Heart left ventricle (tissue), 16 donors: ENCODE results near the gene YPEL3. TPM values are rescaled to one million over a fixed set of nuclear protein-coding genes. Genes with fewer than 3 reads are reported as not detected.
A peak's percentile ranks its signal among the peaks of the same experiment; 100 is the strongest.

Source experiments
- ATAC-seq, 4 donors: fragments of 200-7000 bp; cut with Tn5 transposase; one replicate each; pipeline ENCODE4 v1.9.1; 2020 to 2022; ENCODE audit warnings: moderate library complexity in 4 of 4, mild to moderate bottlenecking in 3 of 4, moderate number of reproducible peaks in 1 of 4
- DNase-seq, 5 donors: peaks; one replicate each; pipeline ENCODE4 v3.0.0-alpha.2; 2020
- H3K27ac ChIP-seq, 12 donors: fragments of 200-600 bp; sonication (generic) in 4 of 12; one replicate each; pipeline versions ENCODE4 v1.5.0 to v1.8.0; 2016 to 2022; ENCODE audit warnings: mild to moderate bottlenecking in 2 of 12
- H3K27me3 ChIP-seq, 9 donors: fragments of 200-600 bp; sonication (generic) in 2 of 9; one replicate each; pipeline versions ENCODE4 v1.5.1 to v1.8.0; 2016 to 2022; ENCODE audit warnings: mild to moderate bottlenecking in 3 of 9
- H3K36me3 ChIP-seq, 9 donors: fragments of 200-600 bp; sonication (generic) in 2 of 9; one replicate each; pipeline versions ENCODE4 v1.5.0 to v1.8.0; 2018 to 2022; ENCODE audit warnings: mild to moderate bottlenecking in 2 of 9
- H3K4me1 ChIP-seq, 12 donors: fragments of 200-600 bp; sonication (generic) in 4 of 12; one replicate each; pipeline versions ENCODE4 v1.5.0 to v1.8.0; 2016 to 2022; ENCODE audit warnings: mild to moderate bottlenecking in 3 of 12
- H3K4me3 ChIP-seq, 12 donors: fragments of 200-600 bp; sonication (generic) in 4 of 12; one replicate each; pipeline versions ENCODE4 v1.5.0 to v1.8.0; 2017 to 2022; ENCODE audit warnings: mild to moderate bottlenecking in 9 of 12, moderate library complexity in 4 of 12
- H3K9me3 ChIP-seq, 12 donors: fragments of 200-600 bp; sonication (generic) in 4 of 12; one replicate each; pipeline versions ENCODE4 v1.5.0 to v1.8.0; 2016 to 2022; ENCODE audit warnings: mild to moderate bottlenecking in 1 of 12
- POLR2A ChIP-seq, 2 donors: fragments of 450-650 bp; IDR thresholded peaks; one replicate each; pipeline ENCODE4 v1.6.1; 2017; ENCODE audit warnings: antibody characterized with exemption in 2 of 2, mild to moderate bottlenecking in 2 of 2, moderate library complexity in 2 of 2
- WGBS, 4 donors: extraction: QIAGEN DNeasy Blood & Tissue Kit in 2 of 4; methylation state at CpG; one replicate each; pipeline versions ENCODE4 v1.1.5 to v1.1.7; 2013 to 2018; 5-methylcytosine and 5-hydroxymethylcytosine counted together
- intact Hi-C, 10 donors: fragments of 100-400 bp; cut with DNase I; formaldehyde crosslinking; loops; one replicate each; pipeline versions ENCODE4 v1.11.1 to v1.14.2; 2022
- polyA plus RNA-seq, 2 donors: library from polyadenylated mRNA; stranded (reverse); fragments of 200-250 nt; gene quantifications; one replicate each; pipeline ENCODE4 v1.2.3, GENCODE V29; 2013
- total RNA-seq, 9 donors: library from RNA; depleted of rRNA in 2 of 9; stranded (reverse); fragments of >200 nt in 2 of 9; fragmentation: NEBNext Ultra II Directional in 3 of 9; extraction: Animal tissue kit (Norgen Biotek cat#: 25700) in 3 of 9; gene quantifications; one replicate each; pipeline versions ENCODE4 v1.1.0 to v1.2.4, GENCODE V29; 2016 to 2023
- TF ChIP-seq, protein P1 (sequence below), 12 donors: fragments of 200-600 bp; sonication (generic) in 4 of 12; IDR thresholded peaks; one replicate each; pipeline versions ENCODE4 v1.5.0 to v1.8.0; 2018 to 2022; ENCODE audit warnings: antibody characterized with exemption in 12 of 12, mild to moderate bottlenecking in 5 of 12
- donor health status: ischemic (EF 13 %, LVEDD 7.1; RV severe dilation, severe dysfunction).
- donor health status: healthy with polysubstance abuse.
- donor health status: DM: no; HTN: yes; CAD: no.
- donor health status: DM: no; HTN: no; CAD: no.
- donor health status: ischemic (EF 25% LVEDD 6.9; RV normal size, moderate dysfunction).
- donor health status: ischemic (EF 25% LVEDD 5.7; RV mildly dilated, moderate dysfunction).
- donor health status: healthy.
- donor health status: DM: yes; HTN: yes; CAD: no.
- donor health status: ischemic (EF 35%, LVEDD 5.7; RV mildly dilated, moderate dysfunction).
- donor health status: nonischemic (EF 11% LVEDD 7.7; RV severe dilation, severe dysfunction).
- donor health status: DM: yes; HTN: yes; CAD: no.
- donor health status: PGD.
- donor health status: ischemic (EF 29% LVEDD 5.4; RV normal size, mild dysfunction).
- donor health status: nonischemic (EF 23%, LVEDD 6.1; RV moderate dilation, normal function).

Gene YPEL3
- total and polyA plus RNA-seq, 11 donors: 34.8 to 248 (median 50.3) TPM

DNA sequence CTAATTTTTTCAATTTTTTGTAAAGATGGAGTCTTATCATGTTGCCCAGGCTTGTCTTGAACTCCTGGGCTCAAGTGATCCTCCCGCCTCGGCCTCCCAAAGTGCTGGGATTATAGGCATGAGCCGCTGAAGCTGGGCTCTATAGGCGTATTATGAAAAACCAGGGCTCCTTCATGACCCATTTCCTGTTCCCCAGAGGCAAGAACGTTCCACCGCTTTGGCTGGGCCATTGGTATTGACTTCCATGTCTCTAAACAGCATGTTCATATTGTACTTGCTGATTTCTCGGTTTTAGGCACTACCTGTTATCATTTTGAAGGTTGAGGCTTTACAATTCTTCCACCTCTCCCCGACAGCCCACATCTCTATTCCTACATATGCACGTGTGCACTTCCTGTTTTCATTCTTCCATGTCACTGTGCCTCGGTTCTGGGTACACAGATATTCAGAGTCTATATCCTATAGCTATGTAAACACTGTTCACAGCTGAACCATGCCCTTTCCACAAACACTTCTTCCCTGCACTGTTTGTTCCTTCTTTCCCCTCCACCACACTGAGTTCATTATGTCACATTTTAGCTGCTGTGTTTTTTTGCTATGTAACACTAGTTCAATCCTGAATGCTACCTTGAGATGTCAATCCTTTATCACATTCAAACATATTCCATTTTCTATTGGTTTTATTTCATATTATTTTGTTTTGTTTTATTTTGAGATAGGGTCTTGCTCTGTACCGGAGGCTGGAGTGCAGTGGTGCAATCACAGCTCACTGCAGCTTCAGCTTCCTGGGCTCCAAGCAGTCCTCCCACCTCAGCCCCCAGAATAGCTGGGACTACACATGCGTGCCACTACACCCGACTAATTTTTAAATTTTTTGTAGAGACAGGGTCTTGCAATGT, 43.8 kb upstream of the YPEL3 start:
- 74 to 80% (median 77%) methylated on average over 13 of the region's 13 CpGs for WGBS, 4 donors
- ATAC-seq: no peak
- no peak for DNase-seq
- Histone ChIP-seq H3K27me3 (no peaks in the 10 kb centered on the region), H3K9me3 (no peaks in the 10 kb centered on the region), H3K27ac (peak overlapping the region in 1 of 12 donors; percentile 19), H3K36me3 (no peaks in the 10 kb centered on the region), H3K4me1 (peaks cover 0 to 26% (median 0%) of the 10 kb centered on the region in 12 donors), H3K4me3 (no peak overlapping the region)
- intact Hi-C loops: no loop called here
- no peak for TF ChIP-seq POLR2A (IDR thresholded peaks at IDR 0.05)
- TF ChIP-seq, protein P1, sequence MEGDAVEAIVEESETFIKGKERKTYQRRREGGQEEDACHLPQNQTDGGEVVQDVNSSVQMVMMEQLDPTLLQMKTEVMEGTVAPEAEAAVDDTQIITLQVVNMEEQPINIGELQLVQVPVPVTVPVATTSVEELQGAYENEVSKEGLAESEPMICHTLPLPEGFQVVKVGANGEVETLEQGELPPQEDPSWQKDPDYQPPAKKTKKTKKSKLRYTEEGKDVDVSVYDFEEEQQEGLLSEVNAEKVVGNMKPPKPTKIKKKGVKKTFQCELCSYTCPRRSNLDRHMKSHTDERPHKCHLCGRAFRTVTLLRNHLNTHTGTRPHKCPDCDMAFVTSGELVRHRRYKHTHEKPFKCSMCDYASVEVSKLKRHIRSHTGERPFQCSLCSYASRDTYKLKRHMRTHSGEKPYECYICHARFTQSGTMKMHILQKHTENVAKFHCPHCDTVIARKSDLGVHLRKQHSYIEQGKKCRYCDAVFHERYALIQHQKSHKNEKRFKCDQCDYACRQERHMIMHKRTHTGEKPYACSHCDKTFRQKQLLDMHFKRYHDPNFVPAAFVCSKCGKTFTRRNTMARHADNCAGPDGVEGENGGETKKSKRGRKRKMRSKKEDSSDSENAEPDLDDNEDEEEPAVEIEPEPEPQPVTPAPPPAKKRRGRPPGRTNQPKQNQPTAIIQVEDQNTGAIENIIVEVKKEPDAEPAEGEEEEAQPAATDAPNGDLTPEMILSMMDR (IDR thresholded peaks at IDR 0.05): no peak

DNA sequence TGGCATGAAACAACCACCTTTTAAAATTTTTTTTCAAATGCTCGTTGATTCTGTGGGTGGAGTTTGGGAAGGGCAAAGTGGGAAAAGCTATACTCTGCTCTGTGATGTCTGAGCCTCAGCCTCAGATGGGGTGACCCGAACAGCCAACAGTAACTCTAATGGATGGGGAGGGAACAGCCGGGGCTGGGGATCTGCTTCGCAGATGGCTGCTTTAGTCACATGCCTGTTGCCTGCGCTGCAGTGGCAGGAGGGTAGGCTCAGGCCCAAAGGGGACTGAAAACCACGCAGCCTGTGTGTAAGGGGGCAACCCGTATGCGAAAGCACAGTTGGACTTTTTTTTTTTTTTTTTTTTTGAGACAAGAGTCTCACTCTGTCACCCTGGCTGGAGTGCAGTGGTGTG, 41.9 kb upstream of the YPEL3 start:
- 77 to 86% (median 81%) methylated on average over 8 of the region's 8 CpGs for WGBS, 4 donors
- intact Hi-C loops: no loop called here
- peak overlapping the region in 1 of 12 donors; percentile 78 for H3K27ac ChIP-seq

DNA sequence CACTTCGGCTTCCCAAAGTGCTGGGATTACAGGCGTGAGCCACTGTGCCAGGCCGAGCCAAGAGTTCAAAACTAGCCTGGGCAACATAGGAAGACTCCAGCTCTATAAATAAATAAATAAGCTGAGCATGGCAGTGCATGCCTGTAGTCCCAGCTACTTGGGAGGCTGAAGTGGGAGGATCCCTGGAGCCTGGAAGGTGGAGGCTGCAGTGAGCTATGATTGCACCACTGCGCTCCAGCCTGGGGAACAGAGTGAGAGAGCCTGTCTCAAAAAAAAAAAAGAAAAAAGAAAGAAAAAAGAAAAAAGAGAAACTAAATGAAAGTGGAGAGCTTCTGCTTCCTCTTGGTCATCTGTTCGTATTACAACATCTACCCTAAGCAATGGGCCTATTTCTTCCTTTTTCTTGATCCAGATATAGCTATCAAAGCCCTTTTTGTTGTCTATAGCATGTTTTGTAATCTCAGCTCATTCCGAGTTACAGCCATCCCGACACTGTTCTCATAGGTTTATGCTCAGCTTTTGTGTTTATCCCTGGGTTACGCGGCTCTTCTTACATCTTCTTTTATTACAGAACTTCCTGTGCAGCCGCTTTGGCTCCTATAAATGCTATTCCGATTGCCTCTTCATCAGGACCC, 41.1 kb upstream of the YPEL3 start:
- Histone ChIP-seq H3K36me3 (no peaks in the 10 kb centered on the region), H3K27ac (peak overlapping the region in 1 of 12 donors; percentile 78), H3K27me3 (no peaks in the 10 kb centered on the region), H3K4me1 (peaks cover 0 to 34% (median 0%) of the 10 kb centered on the region in 12 donors), H3K9me3 (no peaks in the 10 kb centered on the region), H3K4me3 (no peak overlapping the region)
- WGBS, 4 donors: 75 to 86% (median 83%) methylated on average over 11 of the region's 11 CpGs
- ATAC-seq: peak in 3 of 4 donors; percentile 22 to 52 (median 37)
- TF ChIP-seq POLR2A (IDR thresholded peaks at IDR 0.05): no peak
- TF ChIP-seq, protein P1 (IDR thresholded peaks at IDR 0.05): no peak
- no peak for DNase-seq
- intact Hi-C loops: no loop called here

More for the DNA sequence above, 41.9 kb upstream of the YPEL3 start:
- H3K4me3 ChIP-seq: no peak overlapping the region
- H3K4me1 ChIP-seq: peaks cover 0 to 26% (median 0%) of the 10 kb centered on the region in 12 donors
- no peak for DNase-seq
- TF ChIP-seq, protein P1 (IDR thresholded peaks at IDR 0.05): no peak
- no peak for TF ChIP-seq POLR2A (IDR thresholded peaks at IDR 0.05)
- no peak for ATAC-seq
- H3K36me3 ChIP-seq: no peaks in the 10 kb centered on the region
- H3K9me3 ChIP-seq: no peaks in the 10 kb centered on the region
- no peaks in the 10 kb centered on the region for H3K27me3 ChIP-seq

DNA sequence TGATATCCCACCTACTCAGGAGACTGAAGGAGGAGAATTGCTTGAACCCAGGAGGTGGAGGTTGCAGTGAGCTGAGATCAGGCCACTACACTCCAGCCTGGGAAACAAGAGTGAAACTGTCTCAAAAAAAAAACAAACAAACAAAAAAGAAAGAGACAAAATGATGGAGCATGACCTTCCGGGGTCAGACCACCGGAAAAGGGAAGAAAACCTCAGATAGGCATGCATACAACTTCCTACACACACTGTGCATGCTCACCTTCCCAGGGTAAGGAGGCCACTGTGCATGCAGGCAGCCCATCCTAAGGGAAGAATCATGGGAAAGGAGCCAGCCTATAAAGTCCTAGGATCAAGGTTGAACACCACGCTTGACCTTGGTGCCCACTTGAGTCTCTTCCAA, 36.6 kb upstream of the YPEL3 start:
- no peak overlapping the region for H3K4me3 ChIP-seq
- H3K36me3 ChIP-seq: no peaks in the 10 kb centered on the region
- no peak for ATAC-seq
- no peak for TF ChIP-seq POLR2A (IDR thresholded peaks at IDR 0.05)
- TF ChIP-seq, protein P1 (IDR thresholded peaks at IDR 0.05): no peak
- DNase-seq: no peak
- no peaks in the 10 kb centered on the region for H3K27me3 ChIP-seq
- H3K9me3 ChIP-seq: no peaks in the 10 kb centered on the region
- peaks cover 0 to 12% (median 0%) of the 10 kb centered on the region in 12 donors for H3K4me1 ChIP-seq
- 63 to 75% (median 71%) methylated on average over 3 of the region's 3 CpGs for WGBS, 4 donors
- H3K27ac ChIP-seq: no peak overlapping the region
- intact Hi-C loops: no loop called here
